ENCODE measurements around the gene REXO4.
"Not testable (repeated sequence)": the region's sequence is repeated elsewhere in the genome, so short reads cannot be mapped to it uniquely, and the experiment has no call there.

The REXO4 gene

DNA sequence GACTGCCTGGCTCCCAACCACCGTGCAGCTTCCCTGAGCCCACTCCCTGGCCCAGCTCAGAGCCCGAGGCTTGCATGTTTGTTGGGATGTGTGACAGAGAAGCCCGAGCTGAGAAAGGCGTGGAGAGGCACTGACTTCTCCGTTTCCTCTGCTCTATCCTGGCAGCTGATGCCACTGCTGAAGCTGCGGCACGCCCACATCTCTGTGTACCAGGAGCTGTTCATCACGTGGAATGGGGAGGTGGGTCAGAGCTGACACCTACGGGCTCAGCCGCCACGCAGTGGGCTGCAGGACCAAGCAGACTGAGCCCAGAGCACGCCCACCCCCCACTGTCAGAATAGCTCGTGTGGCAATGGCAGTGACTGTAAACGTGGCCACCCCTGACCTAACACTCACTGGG, 32.4 kb downstream of the REXO4 start:
- no peak for FAIRE-seq

GRCh38 chr9:133384736-133385321, 33.0 kb downstream of the REXO4 start:
- FAIRE-seq: no peak

DNA sequence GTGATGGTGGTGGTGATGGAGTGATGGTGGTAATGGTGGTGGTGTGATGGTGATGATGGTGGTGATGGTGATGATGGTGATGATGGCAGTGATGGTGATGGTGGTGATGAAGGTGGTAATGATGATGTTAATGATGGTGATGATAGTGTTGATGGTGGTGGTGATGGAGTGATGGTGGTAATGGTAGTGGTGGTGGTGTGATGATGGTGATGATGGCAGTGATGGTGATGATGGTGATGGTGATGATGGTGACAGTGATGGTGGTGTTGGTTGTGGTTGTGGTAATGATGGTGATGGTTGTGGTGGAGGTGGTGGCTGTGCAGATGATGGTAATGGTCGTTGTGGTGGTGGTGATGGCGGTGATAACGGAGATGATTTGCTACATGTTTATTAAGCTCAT, 34.4 kb downstream of the REXO4 start:
- no peak for FAIRE-seq

GRCh38 chr9:133382507-133383141, 35.2 kb downstream of the REXO4 start:
- FAIRE-seq: no peak

DNA sequence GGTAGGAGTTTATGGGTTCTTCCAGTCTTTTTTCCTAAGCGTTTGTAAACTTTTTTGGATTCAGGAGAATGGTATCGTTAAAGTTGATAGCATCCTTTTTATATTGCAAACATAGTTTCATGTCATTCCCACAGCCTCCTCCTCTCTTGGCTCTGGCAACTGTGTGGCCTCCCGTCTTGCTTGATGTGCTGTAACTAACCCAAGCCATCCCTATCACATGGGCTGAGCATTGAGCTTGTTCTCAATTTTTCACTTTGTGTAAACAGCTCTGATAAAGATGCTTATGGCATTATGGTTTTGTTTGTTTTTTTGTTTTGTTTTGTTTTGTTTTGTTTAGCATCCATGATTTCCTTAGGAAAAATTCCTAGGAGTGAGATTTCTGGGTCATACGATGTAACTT, 37.1 kb downstream of the REXO4 start:
- FAIRE-seq: no peak

GRCh38 chr9:133379153-133380086, 38.4 kb downstream of the REXO4 start:
- FAIRE-seq: no peak

- no peak for FAIRE-seq
These were observed 39.3 kb downstream of the REXO4 start for GRCh38 chr9:133378408-133378962.

DNA sequence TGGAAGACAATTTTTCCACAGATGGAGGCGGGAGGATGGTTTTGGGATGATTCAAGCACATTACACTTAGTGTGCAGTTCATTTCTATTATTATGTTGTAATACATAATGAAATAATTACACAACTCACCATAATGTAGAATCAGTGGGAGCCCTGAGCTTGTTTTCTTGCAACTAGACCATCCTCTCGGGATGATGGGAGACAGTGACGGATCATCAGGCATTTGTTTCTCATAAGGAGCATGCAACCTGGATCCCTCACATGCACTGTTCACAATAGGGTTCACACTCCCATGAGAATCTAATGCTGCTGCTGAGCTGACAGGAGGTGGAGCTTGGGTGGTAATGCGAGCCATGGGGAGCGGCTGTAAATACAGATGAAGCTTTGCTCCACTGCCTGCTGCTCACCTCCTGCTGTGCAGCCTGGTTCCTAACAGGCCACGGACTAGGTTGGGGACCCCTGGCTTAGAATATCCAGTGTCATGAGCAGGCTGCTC, 40.0 kb downstream of the REXO4 start:
- FAIRE-seq: no peak

- FAIRE-seq: not testable (repeated sequence)
These were observed 40.5 kb downstream of the REXO4 start for GRCh38 chr9:133377280-133377679.

GRCh38 chr9:133375724-133376654, 41.8 kb downstream of the REXO4 start, which contains the start of the genes STKLD1 and SURF4:
Gene STKLD1 (plus strand): TSS chr9:133376366. CDS start chr9:133376474, 108 bp downstream.
Gene SURF4 (minus strand): TSS chr9:133376060. CDS start chr9:133375969, 91 bp downstream.
- FAIRE-seq: no peak

DNA sequence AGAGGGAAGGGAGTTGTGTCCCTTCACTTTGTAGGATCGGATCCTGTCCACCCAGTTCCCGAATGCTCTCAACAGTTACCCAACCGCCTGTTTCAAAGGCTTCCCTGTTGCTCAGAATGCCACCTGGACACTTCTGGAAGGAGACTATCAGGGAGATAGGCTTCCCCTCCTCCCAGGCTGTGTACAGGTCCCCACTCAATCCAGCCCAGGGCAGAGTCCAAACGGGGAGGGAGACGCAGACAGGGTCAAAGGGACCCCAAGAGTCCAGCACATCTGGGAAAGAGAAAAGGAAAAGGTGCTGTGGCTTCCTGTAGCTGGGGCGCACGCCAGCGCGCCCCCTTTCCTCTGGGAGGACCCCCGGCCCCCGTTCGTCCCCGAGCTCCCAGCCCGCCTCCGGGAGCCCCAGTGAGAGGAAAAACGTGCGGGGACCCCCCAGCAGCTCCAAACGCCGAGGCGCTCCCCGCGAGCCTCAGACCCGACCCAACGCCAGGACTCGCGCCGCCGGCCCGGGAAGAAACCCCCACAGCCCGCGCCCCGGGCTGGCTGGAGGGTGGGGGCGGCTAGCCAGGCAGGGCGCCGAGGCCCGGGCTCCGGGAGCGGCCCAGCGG, 42.6 kb downstream of the REXO4 start:
- no peak for FAIRE-seq

DNA sequence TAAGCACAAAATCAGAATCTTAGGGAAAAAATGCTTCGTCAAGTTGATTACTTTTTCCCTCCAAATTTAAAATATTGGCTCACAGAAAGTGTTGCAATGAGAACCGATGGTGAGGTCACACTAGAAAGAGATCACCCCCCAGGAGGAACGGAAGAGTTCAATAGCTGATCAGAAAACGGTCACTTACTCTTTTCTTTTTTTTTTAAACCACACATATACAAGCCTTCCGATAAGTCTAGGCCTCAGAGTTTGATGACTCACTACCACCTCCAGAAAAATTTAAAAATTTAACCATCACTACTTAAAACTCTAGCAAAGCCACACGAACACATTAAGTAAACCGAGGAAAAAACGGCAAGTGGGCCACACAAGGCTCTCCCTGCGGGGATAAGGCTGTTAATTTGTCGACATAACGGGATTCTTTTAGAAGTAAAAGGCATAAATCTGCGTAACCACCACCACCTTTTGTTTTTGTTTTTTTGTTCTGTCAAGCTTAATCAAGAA, 43.1 kb downstream of the REXO4 start:
- FAIRE-seq: no peak

GRCh38 chr9:133372144-133372543, 45.7 kb downstream of the REXO4 start:
- no peak for FAIRE-seq

GRCh38 chr9:133371261-133371711, 46.5 kb downstream of the REXO4 start:
- no peak for FAIRE-seq

- no peak for FAIRE-seq
These were observed 47.1 kb downstream of the REXO4 start for GRCh38 chr9:133370685-133371084.

- no peak for FAIRE-seq
These were observed 47.9 kb downstream of the REXO4 start for GRCh38 chr9:133369933-133370332.

- no peak for FAIRE-seq
These were observed 48.4 kb downstream of the REXO4 start for GRCh38 chr9:133369422-133369821.

GRCh38 chr9:133368249-133368881, 49.4 kb downstream of the REXO4 start:
- no peak for FAIRE-seq

- FAIRE-seq: no peak
These were observed 50.0 kb downstream of the REXO4 start for GRCh38 chr9:133367778-133368177.

- no peak for FAIRE-seq
These were observed 50.6 kb downstream of the REXO4 start for GRCh38 chr9:133367221-133367620.

DNA sequence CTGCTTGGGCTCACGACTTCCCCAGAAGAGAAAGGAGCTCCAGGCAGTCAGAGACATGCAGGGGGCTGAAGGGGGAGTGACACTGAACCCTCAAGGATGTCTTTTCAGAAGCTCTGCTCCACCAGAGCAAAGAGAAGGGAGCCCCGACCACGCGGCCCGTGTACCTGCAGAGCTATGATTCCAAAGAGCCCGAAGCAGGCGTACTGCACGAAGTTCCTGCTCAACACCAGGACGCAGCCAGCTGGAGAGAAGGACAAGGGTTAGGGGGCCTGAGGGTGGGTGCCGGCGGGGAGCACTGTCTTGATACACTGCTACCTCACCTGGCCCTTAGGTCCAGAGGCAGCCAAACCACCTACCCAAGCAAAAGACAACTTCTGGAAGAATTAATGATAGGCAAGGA, 51.4 kb downstream of the REXO4 start:
- FAIRE-seq: no peak

Measured in G401.6 (cell line).